Mononuclear cell (primary cell): ENCODE results near the gene ALAS2. TPM values are rescaled to one million over a fixed set of nuclear protein-coding genes. Genes with fewer than 3 reads are reported as not detected.

ENCODE experiments used
- H3K27me3 ChIP-seq: 2 replicates; pipeline ENCODE4 v1.6.0; 2011; ENCODE audit warnings: low read length, control low read depth; ENCODE audit not compliant: insufficient read depth
- H3K4me1 ChIP-seq: 2 replicates; pipeline ENCODE4 v1.5.1; 2011; ENCODE audit warnings: mild to moderate bottlenecking, low read length, control low read depth; ENCODE audit not compliant: insufficient read depth
- H3K4me3 ChIP-seq: 2 replicates; pipeline ENCODE4 v1.5.1; 2011; ENCODE audit warnings: mild to moderate bottlenecking, low read length, moderate library complexity
- H3K9me3 ChIP-seq: 2 replicates; pipeline ENCODE4 v1.5.1; 2011; ENCODE audit warnings: low read depth, mild to moderate bottlenecking, control low read depth, low read length
- total RNA-seq: library from RNA; depleted of rRNA; stranded (reverse); fragments of >200 nt; gene quantifications from one replicate; pipeline ENCODE4 v1.2.3, GENCODE V29; 2012

ALAS2 gene
- total RNA-seq, 1 donor, result 2.4 TPM

DNA sequence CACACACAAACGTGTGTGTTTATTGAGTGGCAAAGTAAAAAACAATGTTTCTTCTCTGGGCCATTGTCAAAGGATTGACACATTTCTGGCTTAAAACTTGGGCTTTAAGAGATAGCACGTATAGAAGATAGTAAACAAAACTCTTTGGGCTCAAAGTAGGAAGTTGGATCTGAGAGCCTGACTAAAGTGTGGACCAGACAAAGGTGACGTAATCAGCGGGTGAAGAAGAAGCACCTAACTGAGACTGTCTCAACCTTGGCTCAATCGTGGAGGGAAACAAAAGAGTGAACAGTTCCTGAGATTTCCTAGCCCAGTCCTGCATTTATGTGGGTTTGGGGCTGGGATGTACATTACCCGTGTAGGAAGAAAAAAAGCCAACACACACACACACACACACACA lies 50.4 kb downstream of the ALAS2 start:
- no peaks in the 10 kb centered on the region for H3K27me3 ChIP-seq
- H3K4me3 ChIP-seq, result no peak overlapping the region
- no peaks in the 10 kb centered on the region for H3K4me1 ChIP-seq
- H3K9me3 ChIP-seq, result no peaks in the 10 kb centered on the region

- H3K9me3 ChIP-seq, result no peaks in the 10 kb centered on the region
- H3K27me3 ChIP-seq, result no peaks in the 10 kb centered on the region
- H3K4me3 ChIP-seq, result no peak overlapping the region
- no peaks in the 10 kb centered on the region for H3K4me1 ChIP-seq
Observed at GRCh38 chrX:54979432-54979831, 51.3 kb downstream of the ALAS2 start.

DNA sequence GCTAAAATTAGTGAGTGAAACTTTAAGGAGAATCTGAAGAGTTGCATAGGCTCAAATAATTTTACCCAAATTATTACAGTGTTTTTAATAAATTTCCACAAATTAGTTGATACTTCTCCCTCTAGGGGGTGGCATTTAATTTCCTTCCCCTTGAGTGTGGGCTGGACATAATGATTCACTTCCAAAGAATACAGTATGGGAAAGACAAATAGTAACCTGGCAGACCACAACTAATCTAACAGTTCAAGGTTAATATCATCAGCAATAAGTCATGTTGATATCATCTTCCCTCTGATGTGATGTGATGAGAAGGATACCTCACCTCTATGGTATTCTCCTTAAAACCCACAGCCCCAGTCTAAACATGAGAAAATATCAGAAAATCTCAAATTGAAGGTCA lies 52.3 kb downstream of the ALAS2 start:
- Histone ChIP-seq H3K4me1 (no peaks in the 10 kb centered on the region), H3K4me3 (no peak overlapping the region), H3K27me3 (no peaks in the 10 kb centered on the region), H3K9me3 (no peaks in the 10 kb centered on the region)

DNA sequence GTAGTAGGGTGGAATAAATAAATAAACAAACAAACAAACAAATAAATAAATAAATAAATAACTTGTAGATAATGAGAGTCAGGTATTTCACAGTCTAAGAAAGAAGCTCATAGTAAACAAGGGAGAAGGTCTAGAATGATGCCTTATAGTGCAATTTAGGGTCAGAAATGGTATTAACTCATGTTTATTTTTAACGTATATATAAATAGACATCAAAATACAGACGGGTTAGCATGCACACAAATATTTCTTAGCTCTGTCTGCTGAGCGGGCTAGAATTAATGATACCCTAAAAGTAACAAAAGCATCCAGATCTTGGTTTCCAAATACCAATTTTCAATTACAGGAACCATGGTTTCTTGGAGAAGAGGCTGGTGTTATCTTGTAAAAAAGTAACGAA lies 53.4 kb downstream of the ALAS2 start:
- no peaks in the 10 kb centered on the region for H3K27me3 ChIP-seq
- no peaks in the 10 kb centered on the region for H3K9me3 ChIP-seq
- H3K4me3 ChIP-seq, result no peak overlapping the region
- H3K4me1 ChIP-seq, result no peaks in the 10 kb centered on the region

GRCh38 chrX:54964766-54965497 lies 65.8 kb downstream of the ALAS2 start:
- H3K4me1 ChIP-seq, result no peaks in the 10 kb centered on the region
- no peak overlapping the region for H3K4me3 ChIP-seq
- H3K9me3 ChIP-seq, result no peaks in the 10 kb centered on the region
- no peaks in the 10 kb centered on the region for H3K27me3 ChIP-seq

GRCh38 chrX:54961750-54962149 lies 69.0 kb downstream of the ALAS2 start:
- Histone ChIP-seq H3K27me3 (no peaks in the 10 kb centered on the region), H3K9me3 (no peaks in the 10 kb centered on the region), H3K4me3 (no peak overlapping the region), H3K4me1 (no peaks in the 10 kb centered on the region)

Other genes starting within 250 kb of the ALAS2 start
- not detected for gene ITIH6, start 232.7 kb downstream of the ALAS2 start, total RNA-seq
- gene MAGED2, start 223.2 kb downstream of the ALAS2 start, total RNA-seq, result 31.1 TPM
- 0.73 TPM for gene TRO, start 110.2 kb downstream of the ALAS2 start, total RNA-seq
- gene PFKFB1, start 36.8 kb downstream of the ALAS2 start, total RNA-seq, result 0.42 TPM
- 4.4 TPM for gene APEX2, start 30.6 kb downstream of the ALAS2 start, total RNA-seq
- not detected for gene PAGE2B, start 44.1 kb upstream of the ALAS2 start, total RNA-seq
- gene PAGE2, start 58.0 kb upstream of the ALAS2 start, total RNA-seq, result not detected
- gene PAGE5, start 189.4 kb upstream of the ALAS2 start, total RNA-seq, result 1.5 TPM
- not detected for gene PAGE3, start 233.9 kb upstream of the ALAS2 start, total RNA-seq